HG02642 (cell line): ENCODE measurements around the gene KRT73.

Experiments
- ATAC-seq: cut with Tn5 transposase; IDR thresholded peaks from one replicate; pipeline ENCODE4 v1.9.1; 2021; ENCODE audit warnings: mild to moderate bottlenecking; ENCODE audit not compliant: unreplicated experiment, poor library complexity

The KRT73 gene

GRCh38 chr12:52618216-52618615 is at the start of gene KRT73:
Gene KRT73, minus strand, starts transcription at chr12:52618559. Its CDS starts 35 bp downstream, at chr12:52618524.
- no peak for ATAC-seq

- no peak for ATAC-seq
Measured at GRCh38 chr12:52667931-52668330, 49.6 kb upstream of the KRT73 start.

DNA sequence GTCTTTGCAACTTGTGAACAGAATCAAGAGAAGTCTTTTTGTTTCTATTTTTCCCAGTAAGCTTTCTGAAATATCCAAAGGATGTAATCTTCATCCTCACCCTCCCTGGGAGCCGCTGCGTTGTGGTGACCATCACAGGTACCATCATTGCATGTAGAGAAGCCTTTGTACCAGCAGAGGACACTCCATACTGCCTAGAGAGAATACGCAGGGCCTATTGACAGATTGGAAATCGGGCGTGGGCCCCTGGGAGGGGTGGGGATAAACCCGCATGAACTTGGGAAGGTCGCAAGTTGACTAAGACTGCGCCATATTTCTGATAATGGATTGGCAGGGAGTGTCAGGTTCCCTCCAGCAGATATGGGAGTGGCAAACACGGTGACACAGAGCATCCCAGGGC is 49.1 kb upstream of the KRT73 start:
- ATAC-seq, result no peak

GRCh38 chr12:52666471-52666870 is 48.1 kb upstream of the KRT73 start:
- ATAC-seq, result no peak

- ATAC-seq, result no peak
Measured at GRCh38 chr12:52663420-52663819, 45.1 kb upstream of the KRT73 start.

- no peak for ATAC-seq
Measured at GRCh38 chr12:52662918-52663229, 44.5 kb upstream of the KRT73 start.

GRCh38 chr12:52662093-52662917 is 43.9 kb upstream of the KRT73 start:
- ATAC-seq, result no peak

DNA sequence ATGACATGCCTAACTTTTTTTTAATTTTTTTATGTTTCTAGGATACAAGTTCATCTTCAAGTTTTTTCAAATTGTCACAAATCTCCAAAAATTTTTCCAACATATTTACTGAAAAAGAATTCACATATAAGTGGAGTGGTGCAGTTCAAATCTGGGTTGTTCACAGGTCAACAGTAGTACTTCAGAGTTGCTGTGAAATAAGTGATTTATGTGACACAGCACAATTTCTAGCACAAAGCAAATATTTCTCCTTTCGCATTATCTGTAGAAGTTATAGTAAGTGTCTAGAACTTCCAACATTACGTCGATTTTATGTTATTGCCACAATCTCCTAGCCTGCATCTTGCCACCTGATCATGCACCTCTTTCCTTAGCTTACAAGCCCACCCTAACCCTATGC is 43.3 kb upstream of the KRT73 start:
- ATAC-seq, result no peak

DNA sequence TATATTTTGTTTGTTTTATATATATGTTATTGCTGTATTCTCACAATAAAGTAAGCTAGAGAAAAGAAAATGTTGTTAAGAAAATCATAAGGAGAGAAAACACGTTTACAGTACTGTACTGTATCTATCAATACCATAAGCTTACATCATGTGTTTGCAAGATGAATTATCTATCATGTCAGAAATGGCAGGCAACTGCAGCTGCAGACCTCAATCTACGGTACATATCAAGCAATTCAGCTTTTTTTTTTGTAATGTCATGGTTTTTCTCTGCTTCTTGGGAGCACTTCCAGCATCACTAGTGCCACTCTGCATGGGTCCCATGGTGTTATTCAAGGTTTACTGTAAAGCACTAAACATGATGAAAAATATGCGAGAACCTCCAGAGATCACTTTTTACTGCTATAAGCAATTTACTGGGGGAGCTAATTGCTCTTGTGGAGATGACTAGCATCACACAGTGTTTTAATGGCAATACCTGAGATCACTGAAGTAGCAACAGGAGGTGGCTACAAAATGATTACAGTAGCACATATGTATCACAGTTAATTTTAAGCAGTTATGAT is 42.7 kb upstream of the KRT73 start:
- ATAC-seq, result no peak

DNA sequence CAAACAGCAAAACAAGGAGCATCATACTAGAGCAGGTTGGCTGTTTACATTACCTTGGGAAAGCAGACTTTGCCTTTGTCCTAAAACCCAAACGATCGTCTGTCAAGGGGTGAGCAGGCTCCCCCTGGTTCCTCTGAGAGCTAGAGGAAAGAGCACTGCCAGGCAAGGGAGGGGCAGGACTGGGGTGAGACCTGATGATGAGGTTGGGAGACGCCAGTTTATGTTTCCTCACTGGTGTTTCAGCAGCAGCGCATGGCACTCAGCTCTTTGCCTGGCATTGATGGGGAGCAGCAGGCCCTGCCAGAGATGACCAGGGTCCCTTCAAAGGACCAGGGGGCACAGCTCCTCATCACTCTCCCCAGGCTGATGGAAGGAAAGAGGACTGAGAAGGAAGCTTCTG is 41.6 kb upstream of the KRT73 start:
- ATAC-seq, result no peak

DNA sequence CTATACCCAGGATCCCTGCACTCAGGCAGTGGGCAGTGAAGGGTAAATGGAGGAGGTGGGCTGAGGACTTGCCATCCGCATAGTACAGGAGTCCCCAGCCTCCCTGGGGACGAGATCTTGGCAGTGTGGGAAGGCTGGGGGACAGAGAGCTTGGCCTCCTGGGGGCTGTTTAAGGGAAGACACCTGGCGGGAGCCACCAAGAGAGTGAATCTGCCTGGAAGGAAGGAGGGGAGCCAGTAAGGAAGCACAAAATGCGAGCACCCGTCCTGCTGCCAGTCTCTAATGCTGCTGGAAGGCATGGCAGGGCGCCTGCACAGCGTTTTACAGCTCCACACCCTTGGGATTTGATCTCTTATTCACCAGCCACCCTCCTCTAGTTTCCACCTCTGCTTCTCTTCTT is 41.0 kb upstream of the KRT73 start:
- no peak for ATAC-seq

DNA sequence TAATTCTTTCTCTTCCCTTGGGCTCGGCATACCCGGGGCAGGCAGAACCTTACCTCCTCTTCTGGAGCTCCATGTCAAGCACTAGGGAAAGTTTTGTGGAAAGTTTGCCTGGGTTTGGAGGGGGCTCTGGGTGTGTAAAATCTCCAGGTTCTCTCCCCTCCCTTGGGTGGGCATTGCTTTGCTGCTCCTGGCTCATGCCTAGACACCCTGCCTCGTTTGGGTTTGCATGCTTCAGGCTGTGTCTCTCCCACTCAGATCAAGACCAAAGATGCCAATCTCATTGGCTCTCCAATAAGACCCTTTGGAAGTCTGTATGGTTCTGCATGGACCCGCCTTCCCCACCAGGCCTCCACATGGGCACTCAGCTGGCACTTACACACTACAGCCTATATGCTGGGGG is 39.8 kb upstream of the KRT73 start:
- no peak for ATAC-seq

GRCh38 chr12:52657250-52657902 is 39.0 kb upstream of the KRT73 start:
- no peak for ATAC-seq

- ATAC-seq, result no peak
Measured at GRCh38 chr12:52656616-52657015, 38.3 kb upstream of the KRT73 start.

DNA sequence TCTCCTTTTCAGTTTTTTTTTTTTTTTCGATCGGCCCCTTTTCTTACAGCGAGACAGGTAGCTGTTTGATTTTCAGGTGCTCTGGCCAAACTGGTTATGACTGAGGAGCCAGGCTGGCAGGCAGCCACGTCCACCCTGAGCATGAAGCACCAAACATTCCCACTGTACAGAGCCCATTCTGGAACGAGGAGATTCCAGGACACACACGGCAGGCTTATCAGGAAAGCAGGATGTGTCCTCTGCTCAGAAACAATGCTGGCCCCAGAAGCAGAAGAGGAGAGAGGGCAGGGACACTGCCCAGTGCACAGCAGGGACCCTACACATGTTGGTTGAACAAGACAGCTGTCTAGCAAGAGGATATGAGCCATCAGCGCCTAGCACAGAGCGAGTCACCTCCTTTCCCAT is 37.4 kb upstream of the KRT73 start:
- ATAC-seq, result no peak

DNA sequence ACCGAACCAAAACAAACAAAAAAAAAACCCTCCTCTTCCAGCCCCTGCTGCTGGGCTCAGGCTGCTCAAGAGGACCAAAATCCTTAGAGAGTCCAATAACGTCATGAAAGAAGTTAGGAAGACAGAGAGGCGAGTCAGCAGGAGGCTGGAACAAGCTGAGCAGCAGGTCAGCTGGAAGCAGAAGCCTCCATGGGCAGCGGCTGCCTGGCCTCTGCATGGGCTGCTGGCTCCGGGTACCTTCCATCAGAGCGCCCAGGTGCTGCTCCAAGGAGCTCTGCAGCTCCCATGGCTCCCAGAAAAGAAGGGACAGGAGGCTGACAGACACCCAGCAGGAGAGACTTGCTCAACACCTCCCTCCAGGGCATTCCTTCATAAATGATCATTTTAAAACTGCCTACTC is 36.9 kb upstream of the KRT73 start:
- ATAC-seq, result no peak

DNA sequence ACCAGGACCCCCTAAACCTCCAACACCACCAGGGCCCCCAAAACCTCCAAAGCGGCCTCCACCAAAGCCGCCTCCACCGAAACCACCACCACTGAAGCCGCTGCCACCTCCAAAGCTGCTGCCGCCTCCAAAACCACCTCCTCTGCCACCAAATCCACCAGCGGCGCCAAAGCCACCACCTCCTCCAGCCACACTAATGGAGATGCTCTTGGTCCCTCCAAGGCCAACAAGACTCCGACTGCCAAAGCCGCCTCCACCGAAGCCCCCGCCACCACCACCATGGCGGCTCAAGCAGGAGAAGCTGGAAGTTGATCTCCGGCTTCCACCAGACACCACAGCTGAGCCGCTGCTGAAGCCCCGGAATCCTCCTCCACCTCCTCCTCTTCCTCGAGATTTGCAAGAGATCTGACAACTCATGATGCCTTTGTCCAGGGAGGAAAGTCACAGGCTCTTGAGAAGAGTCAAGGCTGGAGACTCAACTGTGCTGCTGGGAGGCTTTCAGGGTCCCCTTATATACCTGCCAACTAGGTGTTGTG is 33.4 kb upstream of the KRT73 start, which contains the start of gene KRT2:
TSS of gene KRT2 (minus strand) at position 486 of the 536 bp plus-strand sequence. CDS start at position 417, 69 bp downstream.
- no peak for ATAC-seq

DNA sequence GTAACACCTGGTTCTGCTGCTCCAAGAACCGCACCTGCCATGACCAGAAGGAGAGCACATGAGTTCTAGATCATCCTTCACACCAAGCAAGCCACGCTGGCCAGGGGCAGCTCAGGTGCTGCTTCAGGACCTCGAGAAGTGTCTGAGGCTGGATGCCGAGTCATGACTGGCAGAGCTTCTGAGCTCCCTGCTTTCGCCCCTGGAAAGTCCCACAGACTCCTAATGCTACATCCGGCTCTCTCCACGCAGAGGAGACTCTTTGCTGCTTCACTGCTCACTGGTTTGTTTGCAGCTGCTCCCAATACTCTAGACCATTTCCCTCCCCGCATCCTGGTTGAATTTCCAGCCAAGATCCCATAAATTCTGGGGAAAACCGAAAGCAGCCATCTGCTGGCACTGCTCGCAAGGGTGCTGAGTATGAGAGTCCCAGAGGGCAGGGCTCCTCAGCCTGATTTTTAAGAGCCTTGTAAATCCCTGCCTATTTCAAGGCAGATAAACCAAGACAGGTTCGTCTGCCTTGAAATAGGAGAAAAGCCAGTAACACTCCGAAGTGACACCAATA is 32.2 kb upstream of the KRT73 start:
- ATAC-seq, result no peak

- no peak for ATAC-seq
Measured at GRCh38 chr12:52649066-52649465, 30.7 kb upstream of the KRT73 start.

GRCh38 chr12:52648012-52648550 is 29.7 kb upstream of the KRT73 start:
- no peak for ATAC-seq

- no peak for ATAC-seq
Measured at GRCh38 chr12:52647601-52648000, 29.2 kb upstream of the KRT73 start.
